Neural cell (in vitro differentiated cells): Measurements from ENCODE around the gene WFS1.

Source experiments
- CTCF ChIP-seq: fragments of 450-650 bp; IDR thresholded peaks from 2 replicates; pipeline ENCODE4 v1.5.1; 2014; ENCODE audit warnings: antibody characterized with exemption, mild to moderate bottlenecking, moderate library complexity; ENCODE audit not compliant: poor library complexity, severe bottlenecking
- REST ChIP-seq: IDR thresholded peaks from 2 replicates; pipeline ENCODE4 v1.6.1; 2012; ENCODE audit warnings: borderline replicate concordance
- TAF1 ChIP-seq: IDR thresholded peaks from 2 replicates; pipeline ENCODE4 v1.6.1; 2012; ENCODE audit warnings: low read depth

GRCh38 chr4:6343939-6344408 is 74.3 kb downstream of the WFS1 start:
- no peak for TF ChIP-seq CTCF
- TF ChIP-seq REST: no peak
- no peak for TF ChIP-seq TAF1
